Middle frontal gyrus (tissue), 1 donor: ENCODE data around the gene UBE2R2.
"Not testable (repeated sequence)": the region's sequence is repeated elsewhere in the genome, so short reads cannot be mapped to it uniquely, and the experiment has no call there.

ENCODE experiments used
- DNase-seq: peaks from one replicate; pipeline ENCODE4 v3.0.0-alpha.2; 2015; ENCODE audit warnings: low spot score; ENCODE audit errors: extremely low spot score

Gene UBE2R2

GRCh38 chr9:33840381-33840780 is 23.4 kb downstream of the UBE2R2 start:
- no peak for DNase-seq

GRCh38 chr9:33843312-33843961 is 26.5 kb downstream of the UBE2R2 start:
- no peak for DNase-seq

- DNase-seq: no peak
Observed at GRCh38 chr9:33846231-33846630, 29.3 kb downstream of the UBE2R2 start.

- DNase-seq: not testable (repeated sequence)
Observed at GRCh38 chr9:33847894-33848205, 30.9 kb downstream of the UBE2R2 start.

- DNase-seq: no peak
Observed at GRCh38 chr9:33850267-33850629, 33.3 kb downstream of the UBE2R2 start.

GRCh38 chr9:33850677-33851076 is 33.7 kb downstream of the UBE2R2 start:
- DNase-seq: no peak

- no peak for DNase-seq
Observed at GRCh38 chr9:33851301-33851700, 34.3 kb downstream of the UBE2R2 start.

- peak; percentile 27 for DNase-seq
Observed at GRCh38 chr9:33852216-33852826, 35.4 kb downstream of the UBE2R2 start.

GRCh38 chr9:33856247-33856646 is 39.3 kb downstream of the UBE2R2 start:
- DNase-seq: no peak

- DNase-seq: no peak
Observed at GRCh38 chr9:33858423-33858822, 41.5 kb downstream of the UBE2R2 start.

GRCh38 chr9:33860200-33860871 is 43.4 kb downstream of the UBE2R2 start:
- no peak for DNase-seq

GRCh38 chr9:33861917-33862453 is 45.0 kb downstream of the UBE2R2 start:
- DNase-seq: no peak

- DNase-seq: not testable (repeated sequence)
Observed at GRCh38 chr9:33863027-33863426, 46.1 kb downstream of the UBE2R2 start.

GRCh38 chr9:33867747-33868439 is 50.9 kb downstream of the UBE2R2 start:
- no peak for DNase-seq

GRCh38 chr9:33868440-33868973 is 51.5 kb downstream of the UBE2R2 start:
- DNase-seq: no peak

GRCh38 chr9:33869243-33869642 is 52.3 kb downstream of the UBE2R2 start:
- DNase-seq: not testable (repeated sequence)

GRCh38 chr9:33877727-33878489 is 60.9 kb downstream of the UBE2R2 start:
- no peak for DNase-seq

- no peak for DNase-seq
Observed at GRCh38 chr9:33878691-33879366, 61.9 kb downstream of the UBE2R2 start.

GRCh38 chr9:33880211-33881089 is 63.5 kb downstream of the UBE2R2 start:
- no peak for DNase-seq
